Mesenchymal stem cell (in vitro differentiated cells and primary cell): ENCODE measurements around the gene ATL3.

Experiments used
- DNase-seq: peaks from one replicate; pipeline ENCODE4 v3.0.0-alpha.2; 2013
- H2AFZ ChIP-seq: one replicate; pipeline ENCODE4 v1.6.1; 2013; ENCODE audit warnings: low read depth, mild to moderate bottlenecking, control low read depth, inconsistent platforms, low read length, moderate library complexity
- H2AK5ac ChIP-seq: 2 replicates; pipeline ENCODE4 v1.6.1; 2013; ENCODE audit warnings: low read length, moderate library complexity, mild to moderate bottlenecking, inconsistent platforms; ENCODE audit not compliant: severe bottlenecking
- H2BK120ac ChIP-seq: one replicate; pipeline ENCODE4 v1.6.1; 2013; ENCODE audit warnings: low read depth, mild to moderate bottlenecking, inconsistent platforms, low read length, moderate library complexity
- H2BK12ac ChIP-seq, 2 experiments: one replicate each; pipeline ENCODE4 v1.6.1; 2013; ENCODE audit warnings: inconsistent platforms in 2 of 2, low read length in 2 of 2, mild to moderate bottlenecking in 2 of 2, moderate library complexity in 2 of 2, control low read depth in 1 of 2
- H2BK15ac ChIP-seq: one replicate; pipeline ENCODE4 v1.6.1; 2013; ENCODE audit warnings: mild to moderate bottlenecking, low read depth, inconsistent platforms; ENCODE audit not compliant: poor library complexity, severe bottlenecking
- H2BK5ac ChIP-seq: 2 replicates; pipeline ENCODE4 v1.6.1; 2013; ENCODE audit warnings: low read depth, mild to moderate bottlenecking, low read length, control low read depth, inconsistent platforms; ENCODE audit not compliant: poor library complexity, severe bottlenecking
- H3K14ac ChIP-seq, 2 experiments: one replicate each; pipeline ENCODE4 v1.6.1; 2013; ENCODE audit warnings: inconsistent platforms in 2 of 2, low read length in 2 of 2, control low read depth in 1 of 2, mild to moderate bottlenecking in 1 of 2, moderate library complexity in 1 of 2
- H3K18ac ChIP-seq, 2 experiments: one replicate each; pipeline ENCODE4 v1.6.1; 2013; ENCODE audit warnings: inconsistent platforms in 2 of 2, low read length in 2 of 2, control low read depth in 1 of 2, low read depth in 1 of 2, mild to moderate bottlenecking in 1 of 2
- H3K23ac ChIP-seq, 2 experiments: one replicate each; pipeline ENCODE4 v1.6.1; 2013; ENCODE audit warnings: inconsistent platforms in 2 of 2, low read length in 2 of 2, mild to moderate bottlenecking in 2 of 2, moderate library complexity in 2 of 2, control low read depth in 1 of 2
- H3K27ac ChIP-seq: 2 replicates; pipeline ENCODE4 v1.5.1; 2013; ENCODE audit warnings: mild to moderate bottlenecking, moderate library complexity, low read length, control low read depth, inconsistent platforms; ENCODE audit not compliant: poor library complexity, severe bottlenecking
- H3K27me3 ChIP-seq, 2 experiments: 2 replicates each; pipeline versions ENCODE4 v1.6.1 to v1.7.0; 2013; ENCODE audit warnings: low read length in 2 of 2, mild to moderate bottlenecking in 2 of 2, moderate library complexity in 2 of 2, control low read depth in 1 of 2, inconsistent platforms in 1 of 2; ENCODE audit not compliant: control insufficient read depth in 1 of 2, insufficient read depth in 1 of 2
- H3K36me3 ChIP-seq, 2 experiments: 2 replicates each; pipeline versions ENCODE4 v1.6.1 to v1.7.0; 2013; ENCODE audit warnings: low read length in 2 of 2, control low read depth in 1 of 2, inconsistent platforms in 1 of 2, low read depth in 1 of 2, mild to moderate bottlenecking in 1 of 2; ENCODE audit not compliant: insufficient read depth in 2 of 2, control insufficient read depth in 1 of 2
- H3K4ac ChIP-seq, 2 experiments: one replicate each; pipeline ENCODE4 v1.6.1; 2013; ENCODE audit warnings: inconsistent platforms in 2 of 2, low read length in 2 of 2, mild to moderate bottlenecking in 2 of 2, moderate library complexity in 2 of 2, control low read depth in 1 of 2, low read depth in 1 of 2
- H3K4me1 ChIP-seq: 2 replicates; pipeline ENCODE4 v1.6.1; 2013; ENCODE audit warnings: low read depth, low read length, control low read depth; ENCODE audit not compliant: control insufficient read depth, insufficient read depth
- H3K4me2 ChIP-seq: 2 replicates; pipeline ENCODE4 v1.6.1; 2013; ENCODE audit warnings: low read length, mild to moderate bottlenecking, inconsistent platforms; ENCODE audit not compliant: poor library complexity, severe bottlenecking
- H3K4me3 ChIP-seq, 2 experiments: 2 replicates each; pipeline versions ENCODE4 v1.5.1 to v1.7.0; 2013; ENCODE audit warnings: low read length in 2 of 2, mild to moderate bottlenecking in 2 of 2, control low read depth in 1 of 2, low read depth in 1 of 2; ENCODE audit not compliant: insufficient read depth in 1 of 2
- H3K79me1 ChIP-seq: replicated peaks from 2 replicates; pipeline ENCODE4 v1.6.1; 2013; ENCODE audit warnings: mild to moderate bottlenecking, control low read depth, low read length, inconsistent platforms; ENCODE audit not compliant: poor library complexity, severe bottlenecking
- H3K9ac ChIP-seq: 2 replicates; pipeline ENCODE4 v1.7.0; 2013; ENCODE audit warnings: mild to moderate bottlenecking, low read length, moderate library complexity
- H3K9me3 ChIP-seq: 2 replicates; pipeline ENCODE4 v1.7.0; 2013; ENCODE audit warnings: mild to moderate bottlenecking, low read length; ENCODE audit not compliant: control insufficient read depth
- H4K8ac ChIP-seq: one replicate; pipeline ENCODE4 v1.6.1; 2013; ENCODE audit warnings: inconsistent platforms, mild to moderate bottlenecking, low read length, moderate library complexity
- H4K91ac ChIP-seq: one replicate; pipeline ENCODE4 v1.6.1; 2013; ENCODE audit warnings: mild to moderate bottlenecking, low read length, inconsistent platforms
- WGBS: methylation state at CpG from one replicate; pipeline ENCODE4 v1.1.7; 2013; ENCODE audit warnings: mixed read lengths; 5-methylcytosine and 5-hydroxymethylcytosine counted together

The ATL3 gene

DNA sequence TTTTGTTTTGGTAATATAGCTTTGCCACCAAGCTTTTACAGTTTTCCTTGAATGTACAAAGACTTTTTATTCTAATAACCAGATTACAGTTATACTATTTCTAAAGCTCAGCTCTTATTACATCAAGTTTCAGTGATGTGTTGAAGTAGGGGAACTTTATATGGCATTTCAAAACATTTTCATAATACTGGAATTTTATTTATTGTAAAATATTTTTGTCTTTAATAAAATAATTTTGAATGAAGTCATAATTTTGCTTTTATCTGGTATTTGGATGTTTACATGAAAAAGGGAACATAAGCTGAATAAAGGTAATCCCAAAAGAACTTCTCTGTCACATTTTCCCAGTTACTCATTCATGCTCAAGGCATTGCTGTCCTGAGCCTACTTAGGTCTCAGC, 44.9 kb upstream of the ATL3 start:
- no peak for DNase-seq
- no peak overlapping the region for H3K4me3 ChIP-seq
- H2BK120ac ChIP-seq: no peak overlapping the region
- no peak overlapping the region for H3K4ac ChIP-seq
- no peak overlapping the region for H4K91ac ChIP-seq
- no peak overlapping the region for H3K14ac ChIP-seq
- H2AK5ac ChIP-seq: no peak overlapping the region
- no peak overlapping the region for H3K27ac ChIP-seq
- no peak overlapping the region for H3K18ac ChIP-seq
- no peak overlapping the region for H4K8ac ChIP-seq
- H3K9ac ChIP-seq: peak overlapping the region; percentile 32
- no peak overlapping the region for H3K23ac ChIP-seq
- H3K79me1 ChIP-seq: peaks cover 20% of the 10 kb centered on the region
- no peak overlapping the region for H3K4me2 ChIP-seq
- H3K4me1 ChIP-seq: peaks cover 4% of the 10 kb centered on the region
- no peak overlapping the region for H2BK5ac ChIP-seq
- no peak overlapping the region for H2AFZ ChIP-seq
- H2BK12ac ChIP-seq: no peak overlapping the region
- H2BK15ac ChIP-seq: no peak overlapping the region
- peaks cover 0 to 14% of the 10 kb centered on the region in 2 experiments for H3K36me3 ChIP-seq
- H3K9me3 ChIP-seq: no peaks in the 10 kb centered on the region
- no peaks in the 10 kb centered on the region for H3K27me3 ChIP-seq

- peaks cover 18% of the 10 kb centered on the region for H3K79me1 ChIP-seq
- no peak overlapping the region for H3K9ac ChIP-seq
- no peak overlapping the region for H2AK5ac ChIP-seq
- H4K8ac ChIP-seq: no peak overlapping the region
- no peak overlapping the region for H3K27ac ChIP-seq
- H3K4me2 ChIP-seq: no peak overlapping the region
- H2BK15ac ChIP-seq: no peak overlapping the region
- DNase-seq: no peak
- H3K27me3 ChIP-seq: no peaks in the 10 kb centered on the region
- no peak overlapping the region for H3K14ac ChIP-seq
- no peak overlapping the region for H4K91ac ChIP-seq
- H3K4me1 ChIP-seq: peaks cover 2% of the 10 kb centered on the region
- H3K36me3 ChIP-seq: peaks cover 0 to 6% of the 10 kb centered on the region in 2 experiments
- H3K4me3 ChIP-seq: no peak overlapping the region
- no peak overlapping the region for H2BK120ac ChIP-seq
- H3K18ac ChIP-seq: no peak overlapping the region
- no peak overlapping the region for H2BK5ac ChIP-seq
- WGBS: no CpG with 5 or more reads among the region's 2 CpGs
- H2AFZ ChIP-seq: no peak overlapping the region
- H3K9me3 ChIP-seq: no peaks in the 10 kb centered on the region
- H2BK12ac ChIP-seq: no peak overlapping the region
- H3K23ac ChIP-seq: no peak overlapping the region
- H3K4ac ChIP-seq: no peak overlapping the region
Measured at GRCh38 chr11:63713766-63714165, 42.6 kb upstream of the ATL3 start.

DNA sequence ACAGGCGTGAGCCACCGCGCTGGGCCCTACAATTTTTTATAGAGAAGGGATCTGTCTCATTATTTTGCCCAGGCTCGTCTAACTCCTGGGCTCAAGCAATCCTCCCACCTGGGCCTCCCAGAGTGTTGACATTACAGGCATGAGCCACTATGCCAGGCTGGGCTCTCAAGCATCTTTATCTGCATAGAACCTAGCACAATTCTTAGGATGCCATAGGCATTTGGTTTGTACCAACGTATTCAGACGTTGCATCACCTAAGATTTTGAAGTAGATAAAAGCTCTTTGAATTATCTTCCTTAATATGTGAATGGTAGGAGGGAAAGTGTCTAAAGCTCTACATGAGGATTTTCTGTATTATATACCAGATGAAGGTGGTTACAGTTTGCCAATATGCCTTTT, 40.7 kb upstream of the ATL3 start:
- Histone ChIP-seq H3K36me3 (peaks cover 0 to 9% of the 10 kb centered on the region in 2 experiments), H2BK12ac (no peak overlapping the region), H2AFZ (no peak overlapping the region), H4K91ac (no peak overlapping the region), H3K9me3 (no peaks in the 10 kb centered on the region), H3K4me3 (no peak overlapping the region), H3K4me2 (no peak overlapping the region), H3K9ac (no peak overlapping the region), H3K79me1 (peaks cover 20% of the 10 kb centered on the region), H3K14ac (no peak overlapping the region), H3K4ac (no peak overlapping the region), H3K27me3 (no peaks in the 10 kb centered on the region), H3K18ac (no peak overlapping the region), H2BK5ac (no peak overlapping the region), H4K8ac (no peak overlapping the region), H2BK15ac (no peak overlapping the region), H3K27ac (no peak overlapping the region), H2BK120ac (no peak overlapping the region), H3K4me1 (peaks cover 2% of the 10 kb centered on the region), H3K23ac (no peak overlapping the region), H2AK5ac (no peak overlapping the region)
- DNase-seq: no peak
- 95% methylated on average over 6 of the region's 6 CpGs for WGBS

GRCh38 chr11:63710476-63711217, 39.5 kb upstream of the ATL3 start:
- peak; percentile 97 for DNase-seq
- Histone ChIP-seq H2BK15ac (no peak overlapping the region), H2BK12ac (no peak overlapping the region), H3K18ac (peak overlapping the region in 1 of 2 experiments; percentile 43), H2BK5ac (no peak overlapping the region), H4K8ac (no peak overlapping the region), H3K9me3 (no peaks in the 10 kb centered on the region), H3K27ac (no peak overlapping the region), H3K27me3 (no peaks in the 10 kb centered on the region), H3K14ac (no peak overlapping the region), H3K4me2 (no peak overlapping the region), H3K4me1 (peaks cover 2% of the 10 kb centered on the region), H2AK5ac (no peak overlapping the region), H3K79me1 (peaks cover 20% of the 10 kb centered on the region), H2BK120ac (no peak overlapping the region), H3K4me3 (peak overlapping the region in 1 of 2 experiments; percentile 43), H3K23ac (no peak overlapping the region), H3K36me3 (peaks cover 0 to 7% of the 10 kb centered on the region in 2 experiments), H2AFZ (no peak overlapping the region), H3K9ac (peak overlapping the region; percentile 82), H3K4ac (no peak overlapping the region), H4K91ac (no peak overlapping the region)
- WGBS: 65% methylated on average over 11 of the region's 11 CpGs
